HEK293 (cell line): ENCODE results near the gene TP53BP2.

Source experiments
- ATF2 ChIP-seq: fragments of 450-650 bp; formaldehyde crosslinking; IDR thresholded peaks from 2 replicates; pipeline ENCODE4 v1.5.1; 2016; ENCODE audit warnings: missing biosample characterization, missing genetic modification characterization, low read depth
- CTCF ChIP-seq: fragments of 450-650 bp; formaldehyde crosslinking; IDR thresholded peaks from 2 replicates; pipeline ENCODE4 v1.5.1; 2016; ENCODE audit warnings: missing biosample characterization, missing genetic modification characterization
- KLF7 ChIP-seq: fragments of 450-650 bp; formaldehyde crosslinking; IDR thresholded peaks from 2 replicates; pipeline ENCODE4 v1.5.1; 2016; ENCODE audit warnings: missing biosample characterization, missing genetic modification characterization, borderline replicate concordance
- REST ChIP-seq: fragments of 450-650 bp; formaldehyde crosslinking; IDR thresholded peaks from 2 replicates; pipeline ENCODE4 v1.5.1; 2016; ENCODE audit warnings: missing biosample characterization, missing genetic modification characterization
- ZIC2 ChIP-seq: fragments of 450-650 bp; formaldehyde crosslinking; IDR thresholded peaks from 2 replicates; pipeline ENCODE4 v1.5.1; 2016; ENCODE audit warnings: missing biosample characterization, missing genetic modification characterization
- ZNF362 ChIP-seq: fragments of 450-650 bp; formaldehyde crosslinking; IDR thresholded peaks from 2 replicates; pipeline ENCODE4 v1.5.1; 2016; ENCODE audit warnings: missing biosample characterization, missing genetic modification characterization
- ZNF398 ChIP-seq: fragments of 450-650 bp; formaldehyde crosslinking; IDR thresholded peaks from 2 replicates; pipeline ENCODE4 v1.5.1; 2017; ENCODE audit warnings: missing biosample characterization, missing genetic modification characterization
- ZNF501 ChIP-seq: fragments of 450-650 bp; formaldehyde crosslinking; IDR thresholded peaks from 2 replicates; pipeline ENCODE4 v1.5.1; 2016; ENCODE audit warnings: missing biosample characterization, missing genetic modification characterization
- ZNF544 ChIP-seq: fragments of 450-650 bp; formaldehyde crosslinking; IDR thresholded peaks from 2 replicates; pipeline ENCODE4 v1.5.0; 2017; ENCODE audit warnings: missing biosample characterization, missing genetic modification characterization
- ZNF580 ChIP-seq: fragments of 450-650 bp; formaldehyde crosslinking; IDR thresholded peaks from 2 replicates; pipeline ENCODE4 v1.5.1; 2016; ENCODE audit warnings: missing biosample characterization, missing genetic modification characterization
- ZSCAN5A ChIP-seq: fragments of 450-650 bp; formaldehyde crosslinking; IDR thresholded peaks from 2 replicates; pipeline ENCODE4 v1.5.1; 2016; ENCODE audit warnings: missing biosample characterization, missing genetic modification characterization

GRCh38 chr1:223872308-223872901 is 26.7 kb upstream of the TP53BP2 start:
- TF ChIP-seq ZNF501 (tag by site-specific recombination) (no peak), CTCF (tag by site-specific recombination) (no peak), REST (tag by site-specific recombination) (no peak), ZNF544 (tag by site-specific recombination) (no peak), KLF7 (tag by site-specific recombination) (no peak), ZSCAN5A (tag by site-specific recombination) (no peak), ATF2 (tag by site-specific recombination) (peak; percentile 76), ZIC2 (tag by site-specific recombination) (no peak), ZNF398 (tag by site-specific recombination) (no peak), ZNF362 (no peak), ZNF580 (no peak)
